Measurements from ENCODE around the gene ZNF516.

The ZNF516 gene

DNA sequence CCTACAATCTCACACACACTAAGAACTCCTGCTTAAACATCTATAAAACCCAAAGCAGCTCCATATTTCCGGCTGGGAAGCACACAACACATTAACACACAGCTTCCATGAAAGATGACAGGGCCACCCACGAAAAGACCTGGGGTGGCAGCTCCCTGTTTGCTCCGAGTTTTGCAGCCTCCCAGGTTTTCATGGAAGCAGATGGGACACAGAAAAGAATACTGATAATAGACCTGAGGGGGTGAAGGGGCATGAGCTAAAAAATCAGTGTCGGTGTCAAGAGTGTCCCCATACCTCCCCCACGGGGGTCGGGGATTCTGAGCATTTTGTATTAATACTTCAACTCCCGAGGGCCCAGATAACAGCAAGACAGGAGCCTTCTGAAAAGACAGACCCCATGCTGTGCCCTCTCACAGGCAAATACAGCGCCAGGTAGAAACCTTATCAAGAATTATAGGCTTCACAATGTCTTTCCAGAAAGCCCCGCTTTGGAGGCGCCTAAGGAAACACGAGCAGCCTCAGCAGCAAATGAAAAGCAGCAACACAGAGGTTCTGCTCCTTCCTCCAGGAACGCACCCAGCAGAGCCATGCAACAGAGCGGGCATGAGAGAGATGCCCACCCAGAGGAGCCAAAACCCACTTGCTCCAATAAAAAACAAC, 50.5 kb downstream of the ZNF516 start:
- Histone ChIP-seq H3K4me2 (ENCODE audit: insufficient read depth, low read length, poor library complexity, severe bottlenecking) (no peak overlapping the region), H2BK15ac (ENCODE audit: low read length) (no peak overlapping the region), H3K36me3 (replicated peaks in 1 of 2; ENCODE audit: control insufficient read depth in 2 of 2, insufficient read depth in 2 of 2, low read length in 2 of 2) (peaks cover 34 to 52% of the 10 kb centered on the region in 2 donors), H3K9ac (ENCODE audit: low read depth, low read length, poor library complexity) (no peak overlapping the region), H3K79me1 (ENCODE audit: low read depth, low read length) (peaks cover 33% of the 10 kb centered on the region), H2BK12ac (ENCODE audit: low read length) (no peak overlapping the region), H3K18ac (ENCODE audit: low read length) (no peak overlapping the region), H4K91ac (ENCODE audit: low read depth, low read length, poor library complexity) (no peak overlapping the region), H3K4ac (ENCODE audit: low read length) (no peak overlapping the region), H4K8ac (ENCODE audit: low read depth, low read length) (no peak overlapping the region), H2AFZ (ENCODE audit: low read length) (no peak overlapping the region), H2BK120ac (ENCODE audit: low read depth, low read length) (no peak overlapping the region), H3K23ac (ENCODE audit: low read depth, low read length, poor library complexity) (no peak overlapping the region), H3K4me3 (ENCODE audit: low read length in 2 of 2) (no peak overlapping the region), H3K27ac (replicated peaks; ENCODE audit: low read length) (no peak overlapping the region), H3K14ac (ENCODE audit: low read length) (no peak overlapping the region), H3K27me3 (ENCODE audit: control insufficient read depth in 3 of 3, insufficient read depth in 3 of 3, low read depth in 1 of 3, low read length in 3 of 3) (no peaks in the 10 kb centered on the region), H2AK5ac (ENCODE audit: low read depth, low read length) (no peak overlapping the region), H3K4me1 (ENCODE audit: control insufficient read depth in 2 of 2, insufficient read depth in 1 of 2, low read depth in 1 of 2, low read length in 2 of 2) (peaks cover 5 to 23% of the 10 kb centered on the region in 2 donors), H3K9me3 (replicated peaks in 1 of 2; ENCODE audit: control insufficient read depth in 2 of 2, insufficient read depth in 1 of 2, low read depth in 1 of 2, low read length in 2 of 2) (peaks cover 0 to 6% of the 10 kb centered on the region in 2 donors), H2BK5ac (ENCODE audit: low read length) (no peak overlapping the region)
- no peak for DNase-seq (ENCODE audit: low spot score)
- no CpG with 5 or more reads among the region's 13 CpGs for WGBS, 2 donors (ENCODE audit: extremely low coverage in 2 of 2, insufficient read length in 2 of 2, insufficient replicate concordance in 1 of 2)

DNA sequence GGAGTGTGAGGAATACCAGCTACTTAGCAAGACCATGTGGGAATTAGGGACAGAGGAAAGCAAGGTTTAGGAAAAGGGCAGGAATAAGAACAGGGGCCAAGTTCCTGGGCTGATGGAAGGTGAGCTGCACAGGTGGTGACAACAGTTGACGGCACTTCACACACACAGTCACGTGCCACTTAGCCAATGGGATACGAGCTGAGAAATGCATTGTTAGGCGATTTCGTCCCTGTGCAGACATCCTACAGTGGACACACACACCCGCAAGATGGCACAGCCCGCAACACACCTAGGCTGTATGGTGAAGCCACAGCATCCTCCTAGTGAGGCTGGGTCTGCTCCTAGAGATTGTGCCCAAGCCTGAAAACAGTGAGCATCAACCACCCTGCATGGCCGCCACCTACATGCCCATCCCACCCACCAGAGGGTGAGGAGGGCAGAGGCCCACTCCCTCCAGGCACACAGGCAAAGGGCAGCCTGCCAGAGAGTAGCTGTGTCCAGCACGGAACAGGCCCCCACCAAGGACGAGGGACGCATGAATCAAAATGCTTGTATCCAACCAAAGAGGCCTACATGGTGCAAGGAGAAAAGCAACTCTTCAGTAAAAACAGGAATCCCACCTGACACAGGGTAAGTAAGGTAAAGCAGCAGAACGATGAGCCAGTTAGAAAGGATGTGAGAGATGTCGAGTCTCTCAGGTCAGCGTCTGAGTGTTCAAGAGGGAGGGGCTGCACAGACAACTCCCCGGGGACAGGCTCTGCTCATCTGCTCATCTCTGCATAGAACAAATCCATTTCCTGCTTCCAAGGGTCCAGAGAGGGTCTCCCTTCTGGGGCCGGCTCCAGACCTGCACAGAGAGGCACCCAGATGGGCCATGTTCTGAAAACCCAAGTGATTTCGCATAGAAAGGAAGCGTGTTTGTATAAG, 51.3 kb downstream of the ZNF516 start:
- H3K9me3 ChIP-seq (replicated peaks in 1 of 2; ENCODE audit: control insufficient read depth in 2 of 2, insufficient read depth in 1 of 2, low read depth in 1 of 2, low read length in 2 of 2): peaks cover 0 to 6% of the 10 kb centered on the region in 2 donors
- H4K91ac ChIP-seq (ENCODE audit: low read depth, low read length, poor library complexity): no peak overlapping the region
- peaks cover 32 to 60% of the 10 kb centered on the region in 2 donors for H3K36me3 ChIP-seq (replicated peaks in 1 of 2; ENCODE audit: control insufficient read depth in 2 of 2, insufficient read depth in 2 of 2, low read length in 2 of 2)
- H3K18ac ChIP-seq (ENCODE audit: low read length): peak overlapping the region; percentile 75
- no peak overlapping the region for H3K14ac ChIP-seq (ENCODE audit: low read length)
- no CpG with 5 or more reads among the region's 18 CpGs for WGBS, 2 donors (ENCODE audit: extremely low coverage in 2 of 2, insufficient read length in 2 of 2, insufficient replicate concordance in 1 of 2)
- H2BK15ac ChIP-seq (ENCODE audit: low read length): no peak overlapping the region
- H2BK120ac ChIP-seq (ENCODE audit: low read depth, low read length): no peak overlapping the region
- H3K79me1 ChIP-seq (ENCODE audit: low read depth, low read length): peaks cover 33% of the 10 kb centered on the region
- no peak overlapping the region for H2AFZ ChIP-seq (ENCODE audit: low read length)
- no peak overlapping the region for H4K8ac ChIP-seq (ENCODE audit: low read depth, low read length)
- no peaks in the 10 kb centered on the region for H3K27me3 ChIP-seq (ENCODE audit: control insufficient read depth in 3 of 3, insufficient read depth in 3 of 3, low read depth in 1 of 3, low read length in 3 of 3)
- peaks cover 2 to 17% of the 10 kb centered on the region in 2 donors for H3K4me1 ChIP-seq (ENCODE audit: control insufficient read depth in 2 of 2, insufficient read depth in 1 of 2, low read depth in 1 of 2, low read length in 2 of 2)
- H3K9ac ChIP-seq (ENCODE audit: low read depth, low read length, poor library complexity): peak overlapping the region; percentile 51
- H2AK5ac ChIP-seq (ENCODE audit: low read depth, low read length): no peak overlapping the region
- no peak for DNase-seq (ENCODE audit: low spot score)
- H3K23ac ChIP-seq (ENCODE audit: low read depth, low read length, poor library complexity): peak overlapping the region; percentile 83
- no peak overlapping the region for H3K4ac ChIP-seq (ENCODE audit: low read length)
- H2BK5ac ChIP-seq (ENCODE audit: low read length): no peak overlapping the region
- no peak overlapping the region for H3K4me2 ChIP-seq (ENCODE audit: insufficient read depth, low read length, poor library complexity, severe bottlenecking)
- H3K4me3 ChIP-seq (ENCODE audit: low read length in 2 of 2): peak overlapping the region in 1 of 2 donors; percentile 22
- no peak overlapping the region for H3K27ac ChIP-seq (replicated peaks; ENCODE audit: low read length)
- no peak overlapping the region for H2BK12ac ChIP-seq (ENCODE audit: low read length)

DNA sequence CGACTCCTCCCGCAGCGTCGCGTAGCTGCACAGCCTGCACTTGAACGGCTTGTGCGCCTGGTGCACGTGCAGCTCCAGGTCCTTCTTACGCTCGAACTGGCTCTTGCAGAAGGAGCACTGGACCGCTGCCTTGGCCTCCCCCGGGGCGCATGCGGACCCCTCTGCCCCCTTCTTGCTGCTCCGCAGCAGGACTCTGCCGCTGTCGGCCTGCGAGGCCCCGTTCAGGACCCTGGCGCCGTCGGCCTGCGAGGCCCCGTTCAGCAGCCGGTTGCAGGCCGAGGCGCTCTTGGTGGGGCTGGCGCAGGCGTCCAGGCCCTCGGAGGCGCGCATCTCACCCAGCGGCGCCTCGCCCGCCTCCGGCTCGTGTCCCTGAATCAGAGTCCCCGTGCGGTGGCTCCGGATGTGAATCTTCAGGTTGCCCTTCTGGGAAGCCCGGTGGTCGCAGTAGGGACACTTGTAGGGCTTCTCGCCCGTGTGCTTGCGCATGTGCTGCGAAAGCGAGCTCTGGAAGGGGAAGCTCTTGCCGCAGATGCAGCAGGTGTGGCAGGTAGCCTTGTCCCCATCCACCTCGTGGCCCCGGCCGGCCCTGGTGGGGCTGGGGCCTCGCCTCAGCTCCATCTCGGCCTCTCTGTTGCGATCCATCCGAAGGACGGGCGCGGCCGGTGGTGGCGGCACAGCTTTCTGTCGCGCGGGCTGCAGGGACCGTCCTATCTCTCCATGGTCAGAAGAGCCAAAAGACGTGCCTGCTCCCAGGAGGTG, 52.5 kb downstream of the ZNF516 start:
- H2BK120ac ChIP-seq (ENCODE audit: low read depth, low read length): no peak overlapping the region
- DNase-seq (ENCODE audit: low spot score): no peak
- H3K4me1 ChIP-seq (ENCODE audit: control insufficient read depth in 2 of 2, insufficient read depth in 1 of 2, low read depth in 1 of 2, low read length in 2 of 2): peaks cover 2 to 16% of the 10 kb centered on the region in 2 donors
- H3K4ac ChIP-seq (ENCODE audit: low read length): no peak overlapping the region
- peak overlapping the region; percentile 17 for H3K14ac ChIP-seq (ENCODE audit: low read length)
- no peak overlapping the region for H2AK5ac ChIP-seq (ENCODE audit: low read depth, low read length)
- H2AFZ ChIP-seq (ENCODE audit: low read length): no peak overlapping the region
- peaks cover 0 to 6% of the 10 kb centered on the region in 2 donors for H3K9me3 ChIP-seq (replicated peaks in 1 of 2; ENCODE audit: control insufficient read depth in 2 of 2, insufficient read depth in 1 of 2, low read depth in 1 of 2, low read length in 2 of 2)
- H2BK12ac ChIP-seq (ENCODE audit: low read length): no peak overlapping the region
- no peak overlapping the region for H3K4me3 ChIP-seq (ENCODE audit: low read length in 2 of 2)
- no peak overlapping the region for H4K91ac ChIP-seq (ENCODE audit: low read depth, low read length, poor library complexity)
- H4K8ac ChIP-seq (ENCODE audit: low read depth, low read length): no peak overlapping the region
- H3K27me3 ChIP-seq (ENCODE audit: control insufficient read depth in 3 of 3, insufficient read depth in 3 of 3, low read depth in 1 of 3, low read length in 3 of 3): no peaks in the 10 kb centered on the region
- H3K36me3 ChIP-seq (replicated peaks in 1 of 2; ENCODE audit: control insufficient read depth in 2 of 2, insufficient read depth in 2 of 2, low read length in 2 of 2): peaks cover 37 to 70% of the 10 kb centered on the region in 2 donors
- no peak overlapping the region for H3K23ac ChIP-seq (ENCODE audit: low read depth, low read length, poor library complexity)
- H3K4me2 ChIP-seq (ENCODE audit: insufficient read depth, low read length, poor library complexity, severe bottlenecking): no peak overlapping the region
- no peak overlapping the region for H2BK15ac ChIP-seq (ENCODE audit: low read length)
- H3K27ac ChIP-seq (replicated peaks; ENCODE audit: low read length): no peak overlapping the region
- peaks cover 34% of the 10 kb centered on the region for H3K79me1 ChIP-seq (ENCODE audit: low read depth, low read length)
- H3K9ac ChIP-seq (ENCODE audit: low read depth, low read length, poor library complexity): no peak overlapping the region
- no CpG with 5 or more reads among the region's 66 CpGs for WGBS, 2 donors (ENCODE audit: extremely low coverage in 2 of 2, insufficient read length in 2 of 2, insufficient replicate concordance in 1 of 2)
- no peak overlapping the region for H3K18ac ChIP-seq (ENCODE audit: low read length)
- H2BK5ac ChIP-seq (ENCODE audit: low read length): no peak overlapping the region

Measured in neuronal stem cell (in vitro differentiated cells).